ENCODE measurements around the gene BHLHE41. TPM values are rescaled to one million over a fixed set of nuclear protein-coding genes. Genes with fewer than 3 reads are reported as not detected.

BHLHE41 gene
- total and polyA plus RNA-seq, 2 of the 4 experiments (the other 2 are of a cell fraction) = 0.72 to 3.8 TPM

GRCh38 chr12:26124446-26125399, at the start of gene BHLHE41 (continued):
- no peak for TF ChIP-seq SMC3 (IDR thresholded peaks at IDR 0.05; ENCODE audit: low read depth, low read length)
- TF ChIP-seq RAD21 (IDR thresholded peaks at IDR 0.05; ENCODE audit: low read length) = 0 out of 2 replicates have a peak, but pooled peaks have one; percentile 1
- TF ChIP-seq BHLHE40 (IDR thresholded peaks at IDR 0.05; ENCODE audit: low read depth, low read length) = peak; percentile 94
- no peak for TF ChIP-seq RCOR1 (IDR thresholded peaks at IDR 0.05; ENCODE audit: insufficient replicate concordance, low read length)
- no peak for TF ChIP-seq CEBPB (IDR thresholded peaks at IDR 0.05; ENCODE audit: low read depth, low read length)
- TF ChIP-seq NFE2L2 (IDR thresholded peaks at IDR 0.05; ENCODE audit: low read depth, low read length) = no peak
